Measurements from ENCODE around the gene NOL4L.

The NOL4L gene

GRCh38 chr20:32575227-32575581, 9.9 kb downstream of the NOL4L start:
- no peak for DNase-seq

GRCh38 chr20:32574296-32575226, 10.6 kb downstream of the NOL4L start:
- DNase-seq: peak; percentile 11

DNA sequence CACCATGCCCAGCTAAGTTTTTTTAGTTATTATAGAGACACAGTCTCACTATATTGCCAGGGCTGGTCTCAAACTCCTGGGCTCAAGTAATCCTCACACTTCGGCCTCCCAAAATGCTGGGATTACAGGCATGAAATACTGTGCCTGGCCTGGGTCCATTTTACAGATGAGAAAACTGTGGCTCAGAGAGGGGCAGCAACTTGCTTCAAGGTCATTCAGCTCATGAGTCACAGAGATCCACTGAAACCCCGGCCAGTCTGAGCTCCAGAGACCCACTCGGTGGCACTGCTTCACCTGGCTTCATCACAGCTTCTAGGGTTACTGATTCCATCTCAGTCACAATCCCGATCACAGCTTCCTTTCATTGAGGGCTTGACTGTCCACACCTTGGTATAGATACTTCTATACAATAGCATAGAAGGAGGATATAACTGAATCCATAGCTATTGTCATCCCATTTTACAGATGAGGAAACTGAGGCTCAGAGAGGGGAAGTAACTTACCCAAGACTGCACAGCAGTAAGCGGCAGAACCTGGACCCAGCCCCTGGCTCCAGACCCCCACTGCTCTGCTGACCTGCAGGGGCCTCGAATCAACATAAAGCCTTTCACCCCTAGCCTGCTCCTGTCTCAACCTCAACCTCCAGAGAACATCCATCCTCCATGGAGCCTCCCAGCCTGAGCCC, 11.8 kb downstream of the NOL4L start:
- no peak for DNase-seq

DNA sequence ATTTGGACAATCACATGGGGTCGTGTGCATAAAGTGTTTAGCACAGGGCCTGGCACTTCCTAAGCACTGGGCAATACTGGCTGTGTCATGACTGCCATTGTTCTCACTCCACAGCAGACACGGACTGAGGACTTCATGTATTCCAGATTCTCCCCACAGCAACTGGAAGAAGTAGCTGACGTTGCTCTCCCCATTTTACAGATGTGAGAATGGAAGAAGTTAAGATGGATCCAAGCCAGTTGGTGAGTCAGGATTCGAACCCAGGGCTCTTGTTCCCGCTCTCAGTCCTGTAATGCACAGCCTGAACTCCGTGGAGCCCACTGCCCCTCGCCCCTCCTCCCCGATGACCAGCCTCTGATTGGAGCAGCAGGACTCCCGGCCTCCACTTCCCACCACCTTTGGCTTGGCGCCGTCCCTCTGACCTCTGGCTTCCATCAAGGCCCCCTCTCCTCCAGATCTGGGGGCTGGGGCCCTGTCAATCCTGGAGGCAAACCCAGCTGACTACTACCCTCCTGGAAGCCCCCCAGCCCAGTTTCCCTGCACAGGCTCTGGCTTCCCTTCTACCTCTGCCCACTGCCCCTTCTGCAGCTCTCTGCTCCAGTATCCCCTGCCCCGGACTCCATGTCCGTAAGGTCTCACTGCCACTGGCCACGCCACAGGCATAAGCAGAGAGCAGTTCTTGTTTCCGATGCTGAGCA, 12.7 kb downstream of the NOL4L start:
- DNase-seq: no peak

DNA sequence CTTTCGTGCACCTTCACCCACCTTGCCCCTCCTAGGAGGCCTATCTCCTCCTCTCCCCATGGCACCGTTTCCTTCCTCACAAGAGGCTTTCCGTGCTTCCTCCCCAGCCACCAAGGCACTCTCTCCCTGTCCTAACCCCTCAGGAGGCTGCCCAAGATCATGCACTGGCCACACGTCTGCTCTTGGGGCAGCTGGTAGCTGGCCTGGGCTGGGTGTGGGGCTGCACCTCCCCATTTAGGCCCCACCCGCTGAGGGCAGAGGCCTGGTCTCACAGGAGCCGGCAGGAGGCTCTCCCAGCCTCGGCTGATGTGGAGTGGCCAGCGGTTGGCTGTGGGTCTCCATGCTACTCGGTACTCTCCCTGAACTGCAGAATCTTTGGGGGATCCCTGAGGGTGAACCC, 13.6 kb downstream of the NOL4L start:
- no peak for DNase-seq

GRCh38 chr20:32570401-32571190, 14.5 kb downstream of the NOL4L start:
- no peak for DNase-seq

DNA sequence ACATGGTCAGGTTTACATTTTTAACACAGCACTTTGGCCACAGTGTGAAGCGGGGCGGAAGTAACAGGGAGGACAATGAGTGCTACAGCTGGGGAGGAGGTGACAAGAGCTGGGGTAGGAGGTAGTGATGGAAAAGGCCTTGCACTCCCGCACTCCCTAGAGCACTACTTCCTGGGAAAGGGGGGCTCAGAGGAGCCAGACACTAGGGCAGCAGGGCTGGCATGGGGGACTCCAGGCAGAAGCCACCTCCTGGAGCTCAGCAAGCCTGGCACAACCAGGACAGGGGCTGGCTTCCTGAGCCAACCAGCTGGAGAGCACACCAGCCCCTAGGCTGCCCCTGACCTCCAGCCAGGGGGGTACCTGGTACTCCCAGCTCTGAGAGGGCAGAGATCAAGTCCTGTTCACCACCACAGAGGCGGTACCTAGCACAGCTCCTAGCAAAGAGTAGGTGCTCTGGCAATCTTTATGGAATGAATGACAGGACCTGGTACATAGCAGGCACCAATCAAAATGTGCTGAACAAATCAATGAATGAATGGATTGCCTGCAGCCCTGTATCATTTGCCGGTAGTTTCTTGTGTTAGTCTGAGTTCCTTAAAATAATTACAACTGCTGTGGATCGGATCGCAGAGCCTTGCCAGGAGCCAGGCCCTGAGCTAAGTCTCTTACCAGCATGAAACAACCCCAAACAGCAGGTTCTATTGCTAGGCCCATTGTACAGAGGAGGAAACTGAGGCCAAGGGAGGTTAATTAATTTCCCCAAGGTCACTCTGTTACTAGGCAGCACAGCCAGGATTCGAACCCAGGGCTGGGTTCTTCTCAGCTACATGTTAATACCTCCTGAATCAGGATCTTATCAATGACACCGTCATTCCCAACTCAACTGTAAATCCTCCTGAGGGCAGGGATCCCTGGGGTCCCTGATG, 15.5 kb downstream of the NOL4L start:
- no peak for DNase-seq

GRCh38 chr20:32569018-32569379, 16.1 kb downstream of the NOL4L start:
- DNase-seq: no peak

GRCh38 chr20:32567384-32568178, 17.6 kb downstream of the NOL4L start:
- no peak for DNase-seq

- DNase-seq: no peak
Observed at GRCh38 chr20:32566379-32567374, 18.5 kb downstream of the NOL4L start.

DNA sequence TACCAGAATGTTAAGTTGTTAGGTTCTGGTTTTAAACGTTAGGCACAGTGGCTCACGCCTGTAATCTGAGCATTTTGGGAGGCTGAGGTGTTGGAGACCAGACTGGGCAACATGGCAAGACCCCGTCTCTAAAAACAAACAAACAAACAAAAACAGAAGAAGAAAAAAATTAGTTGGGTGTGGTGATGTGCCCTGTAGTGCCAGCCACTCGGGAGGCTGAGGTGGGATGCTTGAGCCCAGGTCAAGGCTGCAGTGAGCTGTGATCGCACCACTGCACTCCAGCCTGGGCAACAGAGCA, 19.4 kb downstream of the NOL4L start:
- DNase-seq: no peak

DNA sequence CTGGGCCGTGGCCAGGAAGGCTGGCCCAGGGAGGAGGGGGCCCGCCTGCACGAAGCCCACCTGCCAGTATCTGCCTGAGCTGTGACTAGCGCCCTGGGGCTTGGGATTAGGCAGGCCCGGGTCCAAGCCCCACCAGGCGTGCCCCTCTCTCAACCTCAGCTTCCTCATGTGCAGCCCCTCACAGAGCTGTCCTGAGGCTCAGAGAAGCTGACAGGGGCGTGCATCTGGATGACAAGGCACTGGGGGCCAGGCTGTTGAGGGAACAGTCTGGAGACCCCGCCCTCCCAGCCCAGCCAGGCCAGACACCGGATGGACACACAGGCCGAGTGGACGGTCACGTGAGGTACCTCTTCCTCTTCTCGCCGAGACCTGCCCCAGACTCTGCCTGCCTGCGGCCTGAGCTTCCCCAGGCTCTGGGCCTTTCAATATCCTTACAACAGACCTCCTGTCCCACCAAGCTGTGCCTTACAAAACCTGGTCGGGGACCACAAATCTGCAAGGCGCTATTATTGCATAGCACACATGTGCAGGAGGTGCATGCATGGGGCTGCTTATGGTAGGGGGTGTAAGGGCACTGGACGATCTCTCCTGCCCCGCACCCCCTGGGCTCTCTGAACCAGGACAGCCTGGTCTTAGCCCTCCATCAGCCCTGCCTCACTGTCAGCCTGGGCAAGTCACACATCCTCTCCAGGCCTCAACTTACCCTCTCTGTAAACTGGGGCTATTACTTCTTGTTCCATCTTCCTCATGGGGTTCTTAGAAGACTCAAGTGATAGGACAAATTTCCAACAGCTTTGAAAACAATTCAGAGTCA, 20.0 kb downstream of the NOL4L start:
- no peak for DNase-seq

- no peak for DNase-seq
Observed at GRCh38 chr20:32564440-32564839, 20.7 kb downstream of the NOL4L start.

GRCh38 chr20:32563311-32564272, 21.5 kb downstream of the NOL4L start:
- DNase-seq: no peak

GRCh38 chr20:32562495-32562911, 22.6 kb downstream of the NOL4L start:
- DNase-seq: no peak

GRCh38 chr20:32560989-32561830, 23.9 kb downstream of the NOL4L start:
- DNase-seq: no peak

Data from amniotic stem cell (primary cell).